Body of pancreas (tissue), 4 donors: Measurements from ENCODE around the gene PTK6.

Experiments
- POLR2A ChIP-seq, 3 donors: fragments of 450-650 bp; IDR thresholded peaks; one replicate each; pipeline ENCODE4 v1.6.1; 2016; ENCODE audit warnings: antibody characterized with exemption in 3 of 3, mild to moderate bottlenecking in 2 of 3
- TF ChIP-seq, protein P1 (sequence below), 7 experiments: fragments of 450-650 bp in 4 of 7; fragments of 200-600 bp in 3 of 7; sonication (generic) in 3 of 7; IDR thresholded peaks; one replicate each; pipeline ENCODE4 v1.5.1; 2016 to 2019; ENCODE audit warnings: antibody characterized with exemption in 7 of 7

- TF ChIP-seq, protein P1, sequence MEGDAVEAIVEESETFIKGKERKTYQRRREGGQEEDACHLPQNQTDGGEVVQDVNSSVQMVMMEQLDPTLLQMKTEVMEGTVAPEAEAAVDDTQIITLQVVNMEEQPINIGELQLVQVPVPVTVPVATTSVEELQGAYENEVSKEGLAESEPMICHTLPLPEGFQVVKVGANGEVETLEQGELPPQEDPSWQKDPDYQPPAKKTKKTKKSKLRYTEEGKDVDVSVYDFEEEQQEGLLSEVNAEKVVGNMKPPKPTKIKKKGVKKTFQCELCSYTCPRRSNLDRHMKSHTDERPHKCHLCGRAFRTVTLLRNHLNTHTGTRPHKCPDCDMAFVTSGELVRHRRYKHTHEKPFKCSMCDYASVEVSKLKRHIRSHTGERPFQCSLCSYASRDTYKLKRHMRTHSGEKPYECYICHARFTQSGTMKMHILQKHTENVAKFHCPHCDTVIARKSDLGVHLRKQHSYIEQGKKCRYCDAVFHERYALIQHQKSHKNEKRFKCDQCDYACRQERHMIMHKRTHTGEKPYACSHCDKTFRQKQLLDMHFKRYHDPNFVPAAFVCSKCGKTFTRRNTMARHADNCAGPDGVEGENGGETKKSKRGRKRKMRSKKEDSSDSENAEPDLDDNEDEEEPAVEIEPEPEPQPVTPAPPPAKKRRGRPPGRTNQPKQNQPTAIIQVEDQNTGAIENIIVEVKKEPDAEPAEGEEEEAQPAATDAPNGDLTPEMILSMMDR (IDR thresholded peaks at IDR 0.05), result no peak
- no peak for TF ChIP-seq POLR2A (IDR thresholded peaks at IDR 0.05)
Measured at GRCh38 chr20:63500151-63500901, 36.9 kb downstream of the PTK6 start.
